Endothelial cell of umbilical vein (primary cell): ENCODE results near the gene IL36B. TPM values are rescaled to one million over a fixed set of nuclear protein-coding genes. Genes with fewer than 3 reads are reported as not detected.

Source experiments
- BruUV-seq: library from RNA; stranded (reverse); fragments of 400-500 nt; replicated peaks from 2 replicates; lab custom pipeline; 2021; lab: Mats Ljungman, UMichigan
- CTCF ChIA-PET: fragments of 300-600, 350-600 bp; sonication (Branson Sonifier 250); formaldehyde crosslinking; loops from one replicate; lab custom pipeline; 2021; ENCODE audit warnings: antibody characterized with exemption, inconsistent platforms; lab: Charles Lee
- POLR2A ChIA-PET: fragments of 300-600, 350-600 bp; sonication (Branson Sonifier 250); formaldehyde crosslinking; loops from one replicate; lab custom pipeline; 2021; ENCODE audit warnings: antibody characterized with exemption, inconsistent platforms; lab: Charles Lee
- DNase-seq: peaks from one replicate; pipeline ENCODE4 v3.0.0-alpha.2; 2011; ENCODE audit warnings: low read depth, low spot score
- FAIRE-seq: peaks from 2 replicates; lab custom pipeline; 2011; peaks lifted over from hg19 to GRCh38; lab: Jason Lieb, UNC
- H2AFZ ChIP-seq: 2 replicates; pipeline ENCODE4 v1.6.0; 2012; ENCODE audit warnings: low read depth, low read length, control low read depth, inconsistent platforms
- H3K27ac ChIP-seq: 2 replicates; pipeline ENCODE4 v1.5.1; 2011; ENCODE audit warnings: low read depth, mild to moderate bottlenecking, control low read depth, low read length, moderate library complexity; ENCODE audit not compliant: insufficient read depth
- H3K27me3 ChIP-seq, 2 experiments: 2 replicates each; pipeline versions ENCODE4 v1.6.0 to v1.6.1; 2011; ENCODE audit warnings: low read length in 2 of 2, mixed read lengths in 1 of 2; ENCODE audit not compliant: control insufficient read depth in 2 of 2, insufficient read depth in 2 of 2
- H3K36me3 ChIP-seq, 2 experiments: 2 replicates in 1 of 2; 3 replicates in 1 of 2; pipeline ENCODE4 v1.5.1; 2011; ENCODE audit warnings: low read length in 2 of 2, mild to moderate bottlenecking in 1 of 2, moderate library complexity in 1 of 2; ENCODE audit not compliant: control insufficient read depth in 2 of 2, insufficient read depth in 2 of 2; ENCODE audit errors: extremely low read depth in 1 of 2
- H3K4me1 ChIP-seq: 3 replicates; pipeline ENCODE4 v1.5.1; 2011; ENCODE audit warnings: mild to moderate bottlenecking, low read length; ENCODE audit not compliant: control insufficient read depth, insufficient read depth; ENCODE audit errors: extremely low read depth
- H3K4me2 ChIP-seq: 2 replicates; pipeline ENCODE4 v1.6.1; 2011; ENCODE audit warnings: low read length, control low read depth, mixed read lengths; ENCODE audit not compliant: insufficient read depth
- H3K4me3 ChIP-seq, 3 experiments: fragments of 200-600 bp in 1 of 3; sonication (generic), shearing (Covaris generic) in 1 of 3; replicated peaks in 1 of 3; 2 replicates each; pipeline ENCODE4 v1.5.1; 2011 to 2016; ENCODE audit warnings: control low read depth in 3 of 3, low read length in 3 of 3, mild to moderate bottlenecking in 2 of 3, inconsistent platforms in 1 of 3, low read depth in 1 of 3, moderate library complexity in 1 of 3; ENCODE audit not compliant: insufficient read depth in 1 of 3
- H3K79me2 ChIP-seq: 2 replicates; pipeline ENCODE4 v1.6.0; 2012; ENCODE audit warnings: low read length, inconsistent platforms; ENCODE audit not compliant: control insufficient read depth, insufficient read depth
- H3K9ac ChIP-seq: replicated peaks from 2 replicates; pipeline ENCODE3; 2011; ENCODE audit warnings: low read length, control low read depth; ENCODE audit not compliant: insufficient read depth; ENCODE audit errors: extremely low read depth
- H3K9me1 ChIP-seq: replicated peaks from 3 replicates; pipeline ENCODE4 v1.6.0; 2011; ENCODE audit warnings: mild to moderate bottlenecking, low read length; ENCODE audit not compliant: control insufficient read depth, insufficient read depth; ENCODE audit errors: extremely low read depth
- H3K9me3 ChIP-seq: replicated peaks from 2 replicates; pipeline ENCODE4 v1.5.1; 2012; ENCODE audit warnings: low read length, inconsistent platforms; ENCODE audit not compliant: control insufficient read depth, insufficient read depth
- H4K20me1 ChIP-seq: replicated peaks from 2 replicates; pipeline ENCODE3; 2011; ENCODE audit warnings: mild to moderate bottlenecking, low read length; ENCODE audit not compliant: control insufficient read depth, insufficient read depth; ENCODE audit errors: extremely low read depth
- CTCF ChIP-seq, 2 donors: IDR thresholded peaks; 1 replicate in 1 of 2; 2 replicates in 1 of 2; pipeline ENCODE4 v1.5.1; 2011; ENCODE audit warnings: low read length in 2 of 2, mild to moderate bottlenecking in 2 of 2, moderate library complexity in 2 of 2, control low read depth in 1 of 2, inconsistent platforms in 1 of 2, low read depth in 1 of 2; ENCODE audit not compliant: insufficient read depth in 1 of 2; ENCODE audit errors: extremely low read depth in 1 of 2
- EZH2 ChIP-seq: IDR thresholded peaks from 2 replicates; pipeline ENCODE4 v1.6.1; 2012; ENCODE audit warnings: borderline replicate concordance, low read depth, mild to moderate bottlenecking, moderate library complexity, low read length, inconsistent platforms; ENCODE audit not compliant: severe bottlenecking
- FOS ChIP-seq: IDR thresholded peaks from 2 replicates; pipeline ENCODE4 v1.6.1; 2011; ENCODE audit warnings: mild to moderate bottlenecking, low read length, moderate library complexity, borderline replicate concordance; ENCODE audit not compliant: insufficient read depth
- GATA2 ChIP-seq: IDR thresholded peaks from 2 replicates; pipeline ENCODE4 v1.7.0; 2011; ENCODE audit warnings: low read depth, mild to moderate bottlenecking, moderate library complexity, mixed read lengths, low read length; ENCODE audit not compliant: insufficient read length, insufficient read depth
- JUN ChIP-seq: IDR thresholded peaks from 2 replicates; pipeline ENCODE4 v1.6.1; 2011; ENCODE audit warnings: borderline replicate concordance, low read depth; ENCODE audit not compliant: insufficient read length, insufficient read depth
- MAX ChIP-seq: IDR thresholded peaks from 2 replicates; pipeline ENCODE4 v1.6.1; 2011; ENCODE audit not compliant: insufficient read depth, insufficient read length
- MYC ChIP-seq: IDR thresholded peaks from one replicate; pipeline ENCODE4 v1.6.1; 2011; ENCODE audit warnings: mild to moderate bottlenecking, low read depth, low read length
- POLR2A ChIP-seq: IDR thresholded peaks from 2 replicates; pipeline ENCODE4 v1.6.1; 2012; ENCODE audit warnings: low read depth, mild to moderate bottlenecking, control low read depth, low read length
- POLR2AphosphoS5 ChIP-seq: IDR thresholded peaks from 2 replicates; pipeline ENCODE4 v1.6.1; 2012; ENCODE audit warnings: low read depth, mild to moderate bottlenecking, control low read depth, low read length, moderate library complexity; ENCODE audit not compliant: insufficient read depth
- dilution Hi-C: fragments of 300-500 bp; cut with MboI; formaldehyde crosslinking; loops from one replicate; pipeline ENCODE4 v1.15.0; 2019; ENCODE audit warnings: low sequenced_read_pairs; ENCODE audit not compliant: extremely low pct_ligation_motif_present
- intact Hi-C: fragments of 100-400 bp; cut with micrococcal nuclease; formaldehyde crosslinking; loops from one replicate; pipeline ENCODE4 v1.10.0; 2022
- polyA plus RNA-seq, 4 experiments: library from polyadenylated mRNA; depleted of rRNA in 3 of 4; stranded (reverse) in 3 of 4; unstranded in 1 of 4; fragments of >200 nt; gene quantifications; 2 replicates each; pipeline versions ENCODE4 v1.2.1 to v1.2.3, GENCODE V29; 2011 to 2012; ENCODE audit warnings: missing spikeins in 1 of 4
- total RNA-seq: library from RNA; stranded (reverse); gene quantifications from 2 replicates; pipeline ENCODE4 v1.2.3, GENCODE V29; 2021

Gene IL36B
- total and polyA plus RNA-seq, 2 donors (not counting 3 experiments of a cell fraction or from before 2014, with no cell fraction given), result not detected

GRCh38 chr2:113027691-113028090, 25.0 kb downstream of the IL36B start:
- dilution Hi-C loops, result no loop called here
- ChIA-PET POLR2A (no interaction called here), CTCF (interaction anchor here (1.0 kb wide), 2 partner anchors 10 to 69 kb away, joined by 3 read pairs; no protein-coding TSS in a partner anchor)
- no peak for FAIRE-seq
- H2AFZ ChIP-seq, result no peak overlapping the region
- H3K4me3 ChIP-seq, result no peak overlapping the region
- no peak overlapping the region for H3K4me2 ChIP-seq
- H3K4me1 ChIP-seq, result no peaks in the 10 kb centered on the region
- H3K79me2 ChIP-seq, result no peaks in the 10 kb centered on the region
- TF ChIP-seq MYC, result no peak
- TF ChIP-seq EZH2, result no peak
- no peak for TF ChIP-seq POLR2AphosphoS5
- TF ChIP-seq GATA2, result no peak
- no peak for TF ChIP-seq MAX
- TF ChIP-seq CTCF (IDR thresholded peaks at IDR 0.05; ENCODE audit: extremely low read depth in 1 of 2, insufficient read depth in 1 of 2, low read depth in 1 of 2, low read length in 2 of 2), result no peak
- no peak for TF ChIP-seq JUN
- TF ChIP-seq FOS, result no peak
- TF ChIP-seq POLR2A, result no peak
- H3K27me3 ChIP-seq, result peaks cover 1 to 13% of the 10 kb centered on the region in 2 experiments
- H3K9me3 ChIP-seq, result no peaks in the 10 kb centered on the region
- BruUV-seq, result no TSS peak
- intact Hi-C loops, result no loop called here
- no peak overlapping the region for H3K27ac ChIP-seq
- DNase-seq, result no peak
- H4K20me1 ChIP-seq, result no peaks in the 10 kb centered on the region
- H3K9me1 ChIP-seq, result no peaks in the 10 kb centered on the region
- no peak overlapping the region for H3K9ac ChIP-seq
- H3K36me3 ChIP-seq, result no peaks in the 10 kb centered on the region
